Epithelial cell of proximal tubule (primary cell): ENCODE results near the gene KIF3A. TPM values are rescaled to one million over a fixed set of nuclear protein-coding genes. Genes with fewer than 3 reads are reported as not detected.

ENCODE experiments used
- DNase-seq: peaks from one replicate; pipeline ENCODE4 v3.0.0-alpha.2; 2011; ENCODE audit warnings: low read depth
- H3K4me3 ChIP-seq: 2 replicates; pipeline ENCODE4 v1.5.1; 2011; ENCODE audit warnings: low read depth, mild to moderate bottlenecking, low read length
- CTCF ChIP-seq: conservative IDR thresholded peaks from 2 replicates; pipeline ENCODE4 v1.5.1; 2012; ENCODE audit warnings: low read depth, mild to moderate bottlenecking, low read length
- total RNA-seq: library from RNA; depleted of rRNA; stranded (reverse); fragments of >200 nt; gene quantifications from 2 replicates; pipeline ENCODE4 v1.2.3, GENCODE V29; 2015

KIF3A gene
- total RNA-seq, 1 donor from 2014 or later: 7.6 TPM

GRCh38 chr5:132729896-132730295 lies 7.5 kb downstream of the KIF3A start:
- DNase-seq: no peak
- no peak overlapping the region for H3K4me3 ChIP-seq
- no peak for TF ChIP-seq CTCF

- TF ChIP-seq CTCF: no peak
These were observed 11.6 kb downstream of the KIF3A start for GRCh38 chr5:132725745-132726144.

GRCh38 chr5:132718544-132719312 lies 18.6 kb downstream of the KIF3A start:
- DNase-seq: no peak
- no peak overlapping the region for H3K4me3 ChIP-seq
- TF ChIP-seq CTCF: no peak

More at GRCh38 chr5:132725745-132726144, 11.6 kb downstream of the KIF3A start:
- DNase-seq: no peak
- no peak overlapping the region for H3K4me3 ChIP-seq

GRCh38 chr5:132714456-132715307 lies 22.7 kb downstream of the KIF3A start:
- H3K4me3 ChIP-seq: no peak overlapping the region
- peak; percentile 41 for TF ChIP-seq CTCF
- no peak for DNase-seq

GRCh38 chr5:132708645-132709044 lies 28.7 kb downstream of the KIF3A start:
- no peak for TF ChIP-seq CTCF
- no peak overlapping the region for H3K4me3 ChIP-seq
- DNase-seq: no peak

- no peak overlapping the region for H3K4me3 ChIP-seq
- TF ChIP-seq CTCF: no peak
- peak; percentile 45 for DNase-seq
These were observed 32.5 kb downstream of the KIF3A start for GRCh38 chr5:132704875-132705274.

- DNase-seq: no peak
- H3K4me3 ChIP-seq: no peak overlapping the region
- TF ChIP-seq CTCF: no peak
These were observed 41.4 kb downstream of the KIF3A start for GRCh38 chr5:132695956-132696355.
